Measurements from ENCODE around the gene SIRT7.
A peak's percentile ranks its signal among the peaks of the same experiment; 100 is the strongest.
"Not testable (repeated sequence)": the region's sequence is repeated elsewhere in the genome, so short reads cannot be mapped to it uniquely, and the experiment has no call there.

The SIRT7 gene

GRCh38 chr17:81918832-81919545 lies 1.0 kb upstream of the SIRT7 start:
- no peak for DNase-seq

DNA sequence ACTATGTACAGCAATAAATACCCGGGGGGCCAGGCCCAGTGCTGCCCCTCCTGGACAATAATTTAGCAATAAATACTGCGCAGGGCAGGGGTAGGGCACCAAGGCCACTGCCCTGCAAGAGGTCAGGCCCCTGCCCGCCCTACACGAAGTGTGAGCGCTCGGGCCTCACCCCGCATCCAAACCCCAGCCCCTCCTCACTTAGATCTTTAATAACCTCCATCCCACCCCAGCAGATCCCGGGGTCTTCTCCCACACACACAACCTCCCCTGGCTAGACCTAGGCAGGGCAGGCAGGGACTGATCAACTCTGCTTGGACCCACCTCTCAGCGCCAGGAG lies 325 bp upstream of the SIRT7 start:
- not testable (repeated sequence) for DNase-seq

DNA sequence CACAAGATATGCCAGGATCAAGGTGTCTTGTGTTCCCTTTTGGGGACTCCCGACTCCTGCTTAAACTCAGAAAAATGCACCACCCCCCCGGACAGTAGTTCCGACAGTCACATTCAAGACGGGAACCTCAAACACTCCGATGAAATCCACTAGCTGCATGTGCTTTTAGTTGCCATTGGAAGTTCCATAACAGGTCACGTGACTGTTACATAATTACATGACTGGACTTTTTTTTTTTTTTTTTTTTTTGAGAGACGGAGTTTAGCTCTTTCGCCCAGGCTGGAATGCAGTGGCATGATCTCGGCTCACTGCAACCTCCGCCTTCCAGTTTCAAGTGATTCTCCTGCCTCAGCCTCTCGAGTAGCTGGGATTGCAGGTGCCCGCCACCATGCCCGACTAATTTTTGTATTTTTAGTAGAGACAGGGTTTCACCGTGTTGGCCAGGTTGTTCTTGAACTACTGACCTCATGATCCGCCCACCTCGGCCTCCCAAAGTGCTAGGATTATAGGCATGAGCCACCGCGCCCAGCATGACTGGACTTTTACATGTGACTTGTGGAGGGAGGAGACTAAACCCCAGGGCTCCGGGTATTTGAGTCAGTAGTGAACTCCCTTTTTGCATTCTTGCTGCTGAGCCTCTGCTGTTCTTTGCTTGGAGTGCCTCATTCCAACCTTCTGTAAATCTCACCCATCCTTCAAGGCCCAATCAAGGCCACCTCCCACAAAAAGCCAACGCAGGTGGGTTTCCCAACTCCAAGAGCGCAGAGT lies 1.6 kb downstream of the SIRT7 start:
- peak; percentile 86 for DNase-seq

- DNase-seq, result no peak
Observed at GRCh38 chr17:81915331-81915730, 2.6 kb downstream of the SIRT7 start.

DNA sequence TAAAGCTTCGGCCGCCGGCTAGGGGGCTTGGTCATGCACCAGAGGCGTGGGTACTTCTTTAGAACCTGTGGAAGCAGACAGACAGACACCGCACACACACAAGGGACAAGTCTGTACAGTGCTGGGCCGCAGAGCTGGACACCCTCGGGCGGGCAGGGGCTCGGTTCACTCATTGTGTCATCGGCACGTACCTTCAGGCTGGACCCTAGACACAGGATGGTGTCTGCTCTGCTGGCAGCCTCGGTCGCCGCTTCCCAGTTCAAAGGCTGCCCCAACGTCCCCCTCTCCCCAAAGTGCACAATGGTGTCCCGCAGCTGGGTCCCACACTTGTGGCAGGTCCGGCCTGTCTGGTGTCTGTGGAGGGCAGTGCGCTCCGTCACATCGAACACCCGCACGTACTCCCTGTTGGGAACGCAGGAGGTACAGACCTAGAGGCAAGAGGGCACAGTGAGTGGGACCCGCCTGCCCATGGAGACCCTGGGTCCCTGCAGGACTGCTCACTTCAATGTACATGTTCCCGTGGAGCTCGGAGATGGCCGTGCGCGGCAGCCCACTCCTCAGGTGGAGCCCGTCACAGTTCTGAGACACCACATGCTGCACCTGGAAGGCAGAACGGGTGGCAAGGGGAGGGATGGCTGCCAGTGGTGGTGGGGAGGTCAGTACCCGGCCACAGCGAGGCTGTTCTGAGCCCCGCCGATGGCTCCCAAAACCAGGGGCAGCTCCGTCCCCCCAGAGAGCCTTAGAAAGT lies 3.7 kb downstream of the SIRT7 start:
- DNase-seq, result no peak

DNA sequence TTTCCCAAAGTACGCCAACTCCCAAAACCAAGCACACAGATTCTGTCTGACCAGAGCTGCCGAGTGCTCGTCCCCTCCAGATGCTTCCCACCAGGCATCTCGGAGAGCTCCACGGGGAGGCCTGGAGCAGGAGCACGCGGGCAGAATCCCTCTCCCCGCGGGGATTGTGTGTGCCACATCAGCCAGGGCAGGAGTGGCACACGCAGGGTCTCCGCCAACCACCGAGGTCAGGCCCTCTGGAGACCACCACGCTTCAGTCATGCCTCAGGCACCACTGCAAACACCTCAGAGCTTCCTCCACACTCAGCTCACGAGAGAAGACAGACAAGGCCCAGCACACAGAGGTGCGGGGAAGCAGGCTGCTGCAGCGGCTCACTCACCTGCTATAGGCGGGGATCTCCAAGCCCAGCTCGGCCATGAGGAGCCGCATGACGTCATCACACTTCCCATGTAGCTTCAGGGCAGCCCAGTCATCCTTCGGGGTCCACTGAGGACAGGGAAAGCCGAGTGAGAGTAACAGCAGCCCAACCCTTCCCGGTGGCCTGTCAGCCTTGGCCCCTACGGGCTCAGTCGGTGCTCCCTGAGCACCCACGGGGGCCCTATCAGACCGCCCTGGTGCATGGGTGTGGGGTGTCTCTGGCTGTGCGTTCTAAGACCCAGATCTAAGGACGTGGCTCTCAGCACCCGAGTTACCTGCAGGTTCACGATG lies 4.4 kb downstream of the SIRT7 start:
- DNase-seq, result no peak

GRCh38 chr17:81912441-81913309 lies 5.3 kb downstream of the SIRT7 start:
- DNase-seq, result no peak

- no peak for DNase-seq
Observed at GRCh38 chr17:81911969-81912368, 6.0 kb downstream of the SIRT7 start.

GRCh38 chr17:81911277-81911961 lies 6.6 kb downstream of the SIRT7 start, which contains the start of gene PCYT2:
Gene PCYT2, minus strand, starts transcription at chr17:81911399. Its CDS starts 44 bp downstream, at chr17:81911355.
- DNase-seq, result peak; percentile 84

DNA sequence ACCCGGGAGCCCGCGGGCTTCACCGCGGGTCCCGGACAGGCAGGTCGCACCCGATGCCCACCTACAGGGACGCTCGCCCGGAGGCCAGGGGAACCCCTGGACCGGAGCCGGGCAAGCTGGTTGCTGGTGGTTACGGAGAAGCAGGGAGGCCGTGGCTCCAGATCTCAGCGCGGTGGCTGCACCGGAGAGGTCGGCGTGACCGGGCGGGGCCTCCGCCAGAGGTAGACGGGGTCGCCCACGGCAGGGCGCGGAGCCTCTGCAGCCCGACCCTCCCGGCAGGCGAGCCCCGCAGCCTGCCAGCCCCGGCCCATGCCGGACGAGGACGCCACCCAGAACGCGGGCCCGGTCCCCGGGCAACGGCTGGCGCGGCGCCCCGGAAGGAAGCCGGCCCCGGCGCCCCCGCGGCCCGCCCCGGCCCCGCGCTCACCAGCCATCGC lies 7.1 kb downstream of the SIRT7 start:
- DNase-seq, result no peak

DNA sequence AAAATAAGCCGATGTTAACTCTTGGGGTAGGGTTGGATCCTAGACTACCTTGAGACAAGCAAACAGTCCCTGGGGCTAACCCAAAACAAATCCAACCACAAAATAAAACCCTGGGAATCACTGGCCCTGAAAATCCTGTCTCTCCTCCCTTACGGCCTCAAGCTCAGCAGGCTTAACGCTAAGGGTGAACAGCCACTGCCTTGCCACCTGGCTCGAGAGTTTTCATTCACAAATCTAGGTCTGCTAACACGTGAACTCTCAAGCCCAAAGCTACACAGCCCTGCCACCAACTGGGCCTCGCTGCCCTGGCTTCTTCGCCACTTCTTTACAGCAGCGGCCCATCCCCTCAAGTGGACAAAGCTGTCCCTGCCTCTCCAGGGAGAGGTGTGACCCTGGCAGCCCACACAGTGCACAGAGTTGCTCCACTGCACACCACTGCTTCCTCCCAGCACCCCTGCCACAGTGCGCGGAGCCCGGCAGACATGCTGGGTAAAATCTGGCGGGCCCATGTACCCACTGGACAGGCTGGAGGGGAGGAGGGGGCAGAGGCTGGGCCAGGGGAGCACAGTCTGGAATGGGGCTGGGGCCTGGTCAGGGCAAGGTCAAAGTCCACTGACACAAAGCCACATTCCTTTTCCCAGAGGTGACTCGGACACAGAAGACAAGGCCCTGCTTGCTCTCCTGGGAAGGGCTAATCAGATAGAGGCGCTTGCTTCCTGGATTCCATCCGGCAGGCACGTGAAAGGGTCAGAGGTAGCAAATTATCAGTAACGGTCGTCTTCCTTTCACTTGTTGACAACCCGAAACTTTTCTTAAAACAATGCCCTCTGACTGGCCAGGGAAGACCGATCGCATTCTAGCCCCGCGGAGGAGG lies 7.8 kb downstream of the SIRT7 start:
- DNase-seq, result no peak

- DNase-seq, result no peak
Observed at GRCh38 chr17:81909231-81909630, 8.7 kb downstream of the SIRT7 start.

GRCh38 chr17:81908793-81909192 lies 9.2 kb downstream of the SIRT7 start:
- no peak for DNase-seq

GRCh38 chr17:81907219-81908145 lies 10.5 kb downstream of the SIRT7 start:
- no peak for DNase-seq

- no peak for DNase-seq
Observed at GRCh38 chr17:81906476-81907218, 11.3 kb downstream of the SIRT7 start.

- DNase-seq, result no peak
Observed at GRCh38 chr17:81905993-81906392, 12.0 kb downstream of the SIRT7 start.

DNA sequence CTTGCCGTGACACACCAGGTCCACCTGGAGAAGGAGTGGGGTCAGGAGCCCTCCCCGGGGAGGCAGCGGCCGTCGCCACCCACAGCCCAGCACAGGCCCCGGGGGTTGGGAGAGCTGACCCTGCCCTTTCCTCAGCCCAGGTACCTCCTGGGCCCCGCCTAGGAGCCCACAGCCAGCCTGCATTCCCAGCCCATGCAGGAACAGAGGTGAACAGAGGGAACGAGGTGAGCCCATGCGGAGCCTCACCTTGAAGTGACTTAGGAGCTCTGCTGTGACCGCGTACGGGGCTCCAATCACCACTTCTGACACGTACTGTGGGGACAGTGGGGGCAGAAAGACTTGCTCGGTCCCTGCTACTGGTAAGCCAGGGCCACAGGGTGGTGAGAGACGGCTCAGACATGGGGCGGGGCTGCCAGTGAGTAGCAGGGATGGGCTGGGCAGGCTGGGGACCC lies 12.5 kb downstream of the SIRT7 start:
- DNase-seq, result no peak
